Endometrium (tissue), 2 donors: ENCODE measurements around the gene NMB.
"Not testable (repeated sequence)": the region's sequence is repeated elsewhere in the genome, so short reads cannot be mapped to it uniquely, and the experiment has no call there.

Experiments used
- FAIRE-seq: peaks from 2 replicates; lab custom pipeline; 2012; peaks lifted over from hg19 to GRCh38; lab: Jason Lieb, UNC
- donor health status: control.
- donor health status: control.

Gene NMB

DNA sequence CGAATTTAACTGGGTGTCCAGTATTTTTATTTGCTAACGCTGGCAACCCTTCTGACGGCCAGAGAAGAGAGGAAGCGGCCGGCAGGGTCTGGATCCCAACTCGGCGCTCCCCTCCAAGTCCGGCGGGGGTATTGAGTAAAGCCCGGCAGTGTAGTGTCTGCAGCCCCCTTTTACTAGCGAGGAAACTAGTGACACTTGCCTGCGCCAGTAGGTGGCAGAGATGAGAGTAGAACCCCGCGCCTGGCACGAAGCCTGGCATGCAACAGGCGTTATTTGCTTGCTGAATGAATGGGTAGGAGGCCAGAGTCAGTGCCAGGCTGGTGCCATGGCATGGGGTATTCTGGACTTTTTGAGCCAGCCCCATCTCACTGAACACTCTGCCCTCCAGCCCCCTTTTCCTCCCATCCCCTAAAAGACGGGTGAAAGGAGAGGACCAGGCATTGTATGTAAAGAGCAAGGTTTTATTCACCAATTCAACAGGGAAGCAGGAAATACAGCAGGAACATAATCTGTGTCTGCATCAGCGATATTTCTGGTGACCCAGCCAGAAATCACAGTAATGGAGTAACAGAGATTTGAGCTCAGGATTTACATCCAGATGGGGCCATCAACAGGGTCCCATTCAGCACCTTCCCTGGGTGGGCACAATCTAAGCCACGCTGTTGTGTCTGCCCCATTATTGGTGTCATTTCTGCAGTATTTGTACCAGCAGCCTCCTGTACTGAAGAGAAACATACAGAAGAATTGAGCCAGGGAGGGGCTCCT, 3.1 kb downstream of the NMB start:
- FAIRE-seq, result no peak

DNA sequence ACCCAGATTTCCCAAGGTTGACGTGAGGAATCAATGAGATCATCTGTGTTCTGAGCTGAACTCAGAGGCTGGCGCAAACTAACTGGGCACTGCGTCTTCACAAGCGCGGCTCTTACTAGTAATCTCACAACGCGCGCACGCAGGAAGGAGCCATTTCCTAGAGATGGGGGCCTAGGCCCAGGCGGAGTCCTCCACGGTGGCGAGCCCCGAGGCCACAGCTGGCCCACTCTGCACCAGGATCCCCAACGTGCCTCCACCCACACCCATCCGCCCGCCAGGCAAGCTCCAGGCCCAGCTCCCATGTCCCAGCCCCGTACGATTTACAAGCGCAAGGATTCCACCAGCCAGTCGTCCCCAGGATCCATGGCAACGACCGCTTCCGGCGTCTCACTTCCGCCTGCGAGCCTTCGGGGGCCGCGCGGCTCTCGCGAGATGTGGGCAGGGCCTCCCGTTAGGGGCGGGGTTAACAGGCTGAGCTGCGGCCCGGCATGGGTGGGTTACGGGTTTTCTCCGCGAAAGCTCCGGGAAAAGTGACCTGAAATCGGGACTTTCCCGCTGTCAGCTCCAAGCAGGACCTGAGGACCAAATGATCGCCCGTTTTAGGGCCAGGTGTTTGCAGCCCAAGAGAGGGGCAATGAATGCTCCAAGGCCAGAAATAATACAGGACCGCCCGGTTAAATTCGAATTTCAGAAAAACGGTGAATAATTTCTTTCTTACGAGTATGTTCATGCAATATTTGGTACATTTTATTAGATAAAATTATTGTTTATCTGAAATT, 3.9 kb downstream of the NMB start, which contains the start of gene WDR73:
WDR73 (minus strand) TSS at position 374 of the 779 bp plus-strand sequence; CDS start at position 365, 9 bp downstream.
- peak; percentile 43 for FAIRE-seq

DNA sequence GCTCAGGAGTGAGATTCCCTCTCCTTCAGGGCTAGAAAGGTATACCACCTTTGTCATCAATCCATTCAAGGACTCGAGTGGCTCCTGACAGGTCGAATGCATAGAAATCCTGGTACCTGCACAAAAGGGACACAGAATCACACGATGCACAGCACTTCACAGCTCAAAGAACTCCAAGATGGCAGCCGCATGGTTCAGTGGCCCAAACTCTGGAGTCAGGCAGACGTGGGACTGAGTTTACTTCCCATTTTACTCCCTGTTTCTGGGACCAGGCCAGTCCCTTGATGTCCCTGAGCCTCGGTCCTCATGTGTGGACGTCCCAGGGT, 4.5 kb downstream of the NMB start:
- FAIRE-seq, result no peak

DNA sequence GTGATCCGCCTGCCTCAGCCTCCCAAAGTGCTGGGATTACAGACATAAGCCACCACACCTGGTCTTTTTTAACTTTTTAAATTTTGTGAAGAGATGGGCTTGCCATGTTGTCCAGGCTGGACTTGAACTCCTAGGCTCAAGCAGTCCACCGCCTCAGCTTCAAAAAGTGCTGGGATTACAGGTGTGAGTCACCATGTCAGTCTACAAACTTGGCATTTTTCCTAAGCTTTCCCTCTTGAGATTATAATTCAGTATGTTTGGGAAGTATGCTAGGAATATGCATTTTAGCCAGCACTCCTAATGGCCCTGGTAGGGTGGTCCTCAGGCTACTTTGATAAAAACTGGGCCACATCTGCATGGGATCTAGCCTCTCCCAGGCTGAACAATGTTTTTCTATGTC, 8.3 kb downstream of the NMB start:
- no peak for FAIRE-seq

DNA sequence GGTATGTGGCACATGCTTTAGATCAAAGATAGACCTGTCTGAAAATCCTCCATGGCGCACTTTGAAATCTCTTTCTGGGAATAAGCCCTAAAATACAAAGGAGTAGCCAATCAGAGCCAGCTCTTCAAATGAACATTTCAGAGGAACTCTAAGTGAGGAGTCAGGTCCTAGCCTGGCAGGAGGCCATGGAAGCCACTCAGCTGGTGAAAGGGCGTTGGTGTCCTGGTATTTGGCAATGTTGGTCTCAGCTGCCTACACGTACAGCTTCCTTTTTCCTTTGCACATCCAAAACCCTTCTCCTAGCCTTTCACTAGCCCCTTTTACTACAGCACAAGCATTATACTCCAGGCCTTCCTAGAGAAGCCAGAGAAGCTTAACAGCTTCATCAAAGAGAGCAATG, 9.5 kb downstream of the NMB start:
- FAIRE-seq, result no peak

DNA sequence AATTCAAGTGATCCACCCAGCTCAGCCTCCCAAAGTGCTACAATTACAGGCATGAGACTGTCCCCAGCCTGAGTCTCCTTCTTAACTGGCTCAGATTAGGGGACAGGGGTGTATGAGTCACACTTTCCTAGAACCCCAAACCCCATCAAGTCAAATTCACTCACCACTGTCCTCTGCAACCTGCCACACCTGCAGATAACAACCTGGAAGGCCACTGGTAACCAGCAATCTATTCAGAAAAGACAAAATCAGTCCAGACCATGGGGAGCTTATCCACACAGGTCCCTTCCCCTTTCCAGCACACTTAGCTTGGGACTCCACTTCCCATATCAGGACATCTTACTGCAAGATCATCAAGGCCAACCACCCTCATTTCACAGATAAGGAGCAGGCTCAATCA, 10.3 kb downstream of the NMB start:
- no peak for FAIRE-seq

DNA sequence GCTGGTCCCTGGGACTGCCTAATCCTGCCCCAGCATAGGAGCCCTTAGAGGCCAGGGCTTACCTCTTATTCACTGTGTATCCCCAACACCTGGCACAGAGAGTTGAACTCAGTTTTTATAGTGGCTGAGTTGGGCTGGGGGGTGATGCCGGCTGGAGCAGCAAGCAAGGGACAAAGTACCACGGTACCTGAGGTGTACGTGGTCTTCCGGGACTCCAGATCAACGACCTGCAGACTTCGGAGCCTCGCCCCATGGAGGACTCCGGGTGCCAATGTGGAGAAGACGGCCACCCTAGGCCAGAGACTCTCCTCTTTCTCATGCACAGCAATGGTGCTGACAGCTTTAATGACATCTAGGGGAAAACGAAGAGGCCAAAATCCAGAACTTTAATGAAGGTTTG, 12.0 kb downstream of the NMB start:
- no peak for FAIRE-seq

DNA sequence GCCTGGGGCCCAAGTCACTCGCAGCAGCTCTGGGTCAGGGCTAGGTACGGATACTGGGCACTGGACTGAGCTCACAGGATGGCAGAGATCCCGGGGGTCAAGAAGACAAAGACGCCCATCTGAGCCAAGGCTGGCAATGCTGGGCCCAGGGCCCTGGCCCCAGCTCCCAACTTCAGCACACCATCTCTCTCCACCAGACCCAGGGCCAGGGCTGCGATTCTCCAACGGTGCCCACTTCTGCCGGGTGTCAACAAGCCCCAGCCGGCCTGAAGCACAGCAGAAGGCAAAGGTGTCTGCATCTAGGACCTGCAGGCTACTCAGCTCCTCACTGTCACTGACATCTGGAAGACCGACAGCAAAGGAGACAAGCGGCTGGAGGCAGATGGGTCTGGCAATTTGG, 12.5 kb downstream of the NMB start:
- FAIRE-seq, result no peak

DNA sequence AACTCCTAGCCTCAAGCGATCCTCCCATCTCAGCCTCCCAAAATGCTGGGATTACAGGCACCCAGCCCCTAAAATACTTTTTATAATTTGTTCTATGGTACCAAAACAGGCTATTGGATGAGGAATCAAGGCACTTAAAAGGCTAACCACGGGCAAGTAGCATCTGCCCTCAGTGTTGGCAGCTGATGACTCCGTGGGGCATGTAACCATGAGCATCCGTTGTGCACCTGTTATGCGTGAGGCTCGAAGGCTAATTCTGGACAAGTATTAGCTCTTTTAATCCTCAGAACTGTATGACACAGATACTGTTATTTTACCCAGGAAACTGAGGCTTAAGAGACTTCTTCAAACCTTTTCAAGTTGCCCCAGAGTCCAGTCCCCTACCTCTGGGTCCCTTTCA, 14.2 kb downstream of the NMB start:
- no peak for FAIRE-seq

DNA sequence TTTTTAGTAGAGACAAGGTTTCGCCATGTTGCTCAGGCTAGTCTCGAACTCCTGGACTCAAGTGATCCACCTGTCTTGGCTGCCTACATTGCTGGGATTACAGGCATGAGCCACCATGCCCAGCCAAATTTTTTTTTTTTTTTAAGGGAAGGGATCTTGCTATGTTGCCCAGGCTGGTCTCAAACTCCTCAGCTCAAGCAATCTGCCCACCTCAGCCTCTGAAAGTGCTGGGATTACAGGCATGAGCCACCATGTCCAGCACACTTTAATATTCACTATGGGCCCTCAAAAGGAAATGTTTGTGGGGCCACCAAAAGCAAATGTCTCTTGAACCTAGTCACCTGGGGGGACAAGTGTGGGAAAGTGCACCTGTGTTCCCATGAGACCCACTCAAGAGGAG, 15.4 kb downstream of the NMB start:
- FAIRE-seq, result not testable (repeated sequence)

DNA sequence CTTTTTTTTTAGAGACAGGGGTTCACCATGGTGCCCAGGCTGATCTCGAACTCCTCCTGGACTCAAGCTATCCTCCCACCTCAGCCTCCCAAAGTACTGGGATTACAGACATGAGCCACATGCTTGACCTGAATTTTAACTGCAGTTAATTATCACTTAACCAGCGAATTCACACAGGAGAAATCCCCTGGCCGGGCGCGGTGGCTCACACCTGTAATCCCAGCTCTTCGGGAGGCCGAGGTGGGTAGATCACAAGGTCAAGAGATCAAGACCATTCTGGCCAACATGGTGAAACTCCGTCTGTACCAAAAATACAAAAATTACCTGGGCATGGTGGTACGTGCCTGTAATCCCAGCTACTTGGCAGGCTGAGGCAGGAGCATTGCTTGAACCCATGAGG, 16.1 kb downstream of the NMB start:
- not testable (repeated sequence) for FAIRE-seq

DNA sequence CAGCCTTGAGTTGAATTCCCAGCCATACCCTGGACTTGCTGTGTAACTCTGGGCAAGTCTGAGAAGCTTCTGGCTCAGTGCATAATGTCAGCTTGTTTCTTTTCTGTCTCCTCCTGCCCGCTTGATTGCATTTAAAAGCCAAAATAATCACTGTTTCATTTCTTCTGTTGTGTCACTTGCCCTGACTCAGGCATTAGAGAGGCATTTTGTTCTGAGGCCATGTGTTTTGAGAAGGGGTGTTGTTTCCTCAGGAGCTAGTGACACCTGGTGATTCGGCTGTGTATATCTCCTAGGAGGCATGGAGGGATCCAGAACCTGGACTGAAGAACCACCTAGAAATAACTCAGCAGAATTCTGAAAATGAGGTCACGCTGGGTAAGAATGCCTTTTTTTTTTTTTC, 19.9 kb downstream of the NMB start:
- FAIRE-seq, result no peak

DNA sequence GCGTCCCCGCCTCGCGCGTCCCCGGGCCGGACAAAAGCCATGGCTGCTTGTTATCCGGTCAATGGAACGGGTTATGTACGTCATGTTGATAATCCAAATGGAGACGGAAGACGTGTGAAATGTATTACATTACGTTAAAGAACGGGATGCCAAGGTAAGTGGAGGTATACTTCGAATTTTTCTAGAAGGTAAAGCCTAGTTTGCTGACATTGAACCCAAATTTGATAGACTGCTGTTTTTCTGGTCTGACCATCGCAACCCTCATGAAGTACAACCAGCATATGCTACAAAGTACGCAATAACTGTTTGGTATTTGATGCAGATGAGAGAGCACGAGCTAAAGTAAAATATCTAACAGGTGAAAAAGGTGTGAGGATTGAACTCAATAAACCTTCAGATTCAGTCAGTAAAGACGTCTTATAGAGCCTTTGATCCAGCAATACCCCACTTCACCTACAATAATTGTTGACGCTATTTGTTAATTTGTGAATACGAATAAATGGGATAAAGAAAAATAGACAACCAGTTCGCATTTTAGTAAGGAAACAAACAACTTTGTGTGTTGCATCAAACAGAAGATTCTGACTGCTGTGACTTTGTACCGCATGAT, 23.7 kb downstream of the NMB start:
- FAIRE-seq, result no peak

DNA sequence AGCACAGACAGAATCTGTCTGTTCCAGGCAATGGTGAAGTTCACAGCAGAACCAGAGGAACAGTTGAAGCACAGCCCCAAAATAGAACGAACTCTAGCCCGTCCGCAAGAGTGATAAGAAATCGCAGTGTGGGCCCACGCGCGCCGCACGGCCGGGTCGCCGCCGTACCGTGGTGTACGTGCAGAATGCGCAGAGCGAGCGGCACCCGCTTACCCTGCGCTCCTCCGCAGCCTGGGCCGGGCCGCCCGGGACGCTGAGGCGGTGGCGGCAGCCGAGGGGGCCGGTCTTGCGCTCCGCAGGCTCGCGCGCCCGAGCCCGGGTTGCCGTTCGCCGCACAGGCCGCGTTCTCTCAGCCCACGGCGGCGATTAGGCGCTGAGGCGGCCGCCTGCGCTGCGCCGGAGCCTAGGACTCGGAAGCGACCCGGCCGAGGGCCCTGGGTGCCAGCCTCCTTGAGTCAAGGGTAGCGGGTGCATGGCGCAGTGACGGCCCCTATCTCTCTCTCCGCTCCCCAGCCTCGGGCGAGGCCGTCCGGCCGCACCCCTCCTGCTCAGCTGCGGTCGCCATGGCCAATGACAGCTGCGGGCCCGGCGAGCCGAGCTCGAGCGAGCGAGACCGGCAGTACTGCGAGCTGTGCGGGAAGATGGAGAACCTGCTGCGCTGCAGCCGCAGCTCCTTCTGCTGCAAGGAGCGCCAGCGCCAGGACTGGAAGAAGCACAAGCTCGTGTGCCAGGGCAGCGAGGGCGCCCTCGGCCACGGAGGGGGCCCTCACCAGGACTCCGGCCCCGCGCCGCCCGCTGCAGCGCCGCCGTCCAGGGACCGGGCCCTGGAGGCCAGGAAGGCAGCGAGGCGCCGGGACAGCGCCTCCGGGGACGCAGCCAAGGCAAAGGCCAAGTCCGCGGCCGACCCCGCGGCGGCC, 24.4 kb downstream of the NMB start:
- FAIRE-seq, result no peak

DNA sequence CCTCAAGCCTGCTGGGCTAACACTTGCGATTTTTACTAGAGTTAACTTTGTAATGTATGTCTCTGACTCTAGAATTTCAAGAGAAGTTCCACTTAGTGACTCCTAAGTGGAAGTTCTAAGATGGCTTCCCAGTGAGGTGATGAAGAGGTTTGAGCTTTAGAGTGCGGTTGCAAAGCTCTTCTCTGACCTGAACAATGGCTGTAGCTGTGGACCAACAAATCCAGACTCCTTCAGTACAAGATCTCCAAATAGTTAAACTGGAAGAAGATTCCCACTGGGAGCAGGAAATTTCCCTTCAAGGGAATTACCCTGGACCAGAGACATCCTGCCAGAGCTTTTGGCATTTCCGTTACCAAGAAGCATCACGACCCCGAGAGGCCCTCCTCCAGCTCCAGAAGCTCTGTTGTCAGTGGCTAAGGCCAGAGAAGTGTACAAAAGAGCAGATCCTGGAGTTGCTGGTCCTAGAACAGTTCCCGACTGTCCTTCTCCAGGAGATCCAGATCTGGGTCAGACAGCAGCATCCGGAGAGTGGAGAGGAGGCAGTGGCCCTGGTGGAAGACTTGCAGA, 26.2 kb downstream of the NMB start:
- no peak for FAIRE-seq

DNA sequence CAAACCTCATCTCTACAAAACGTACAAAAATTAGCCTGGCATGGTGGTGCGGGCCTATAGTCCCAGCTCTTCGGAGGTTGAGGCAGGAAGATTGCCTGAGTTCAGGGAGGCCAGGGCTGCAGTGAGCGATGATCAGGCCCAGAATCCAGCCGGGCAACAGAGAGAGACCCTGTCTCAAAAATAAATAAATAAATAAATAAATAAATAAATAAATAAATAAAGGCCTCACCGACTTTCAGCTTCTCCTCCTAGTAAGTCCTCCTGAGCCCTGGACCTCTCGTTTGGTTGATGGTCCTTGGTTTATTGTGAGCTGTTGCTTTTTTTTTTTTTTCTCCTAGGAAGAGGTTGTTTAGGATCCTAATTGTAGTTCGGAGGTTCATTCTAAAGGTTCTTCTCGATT, 29.0 kb downstream of the NMB start:
- FAIRE-seq, result no peak

DNA sequence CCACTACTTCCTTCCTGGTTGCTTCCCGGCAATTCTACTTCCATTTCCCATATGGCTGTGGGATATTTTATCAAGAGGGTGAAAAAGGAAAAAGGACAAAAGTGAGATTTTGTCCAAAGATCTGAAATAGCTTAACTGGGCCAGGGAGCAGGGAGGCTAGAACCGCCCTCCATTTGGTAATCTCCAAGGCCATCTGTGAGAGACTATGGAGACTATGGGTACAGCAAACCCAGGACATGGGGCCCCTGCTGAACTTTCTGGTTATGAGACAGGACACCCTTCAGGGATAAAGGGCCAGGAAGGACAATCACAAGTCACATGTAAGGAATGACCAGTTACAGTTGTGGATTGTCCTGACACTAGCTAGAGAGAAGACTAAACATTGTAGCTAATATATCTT, 32.9 kb downstream of the NMB start:
- FAIRE-seq, result no peak

DNA sequence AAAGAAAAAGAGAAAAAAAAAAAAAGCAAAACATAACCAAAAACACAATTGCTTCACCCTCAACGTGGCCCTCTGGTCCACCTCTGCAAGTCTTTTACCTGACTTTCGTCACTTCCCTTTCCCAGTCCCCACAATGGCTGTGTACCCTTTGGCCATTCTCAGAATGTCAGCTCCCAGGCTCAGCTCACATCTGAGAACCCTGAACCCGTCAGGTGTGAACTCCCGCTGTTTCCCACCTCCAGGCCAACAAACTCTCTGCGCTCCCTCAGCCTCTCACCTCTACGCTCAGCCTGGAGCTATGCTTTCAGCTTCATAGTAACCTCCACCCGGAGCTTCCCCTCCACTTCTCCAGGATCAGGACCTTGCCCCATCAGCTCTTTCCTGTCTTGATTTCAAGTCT, 33.6 kb downstream of the NMB start:
- FAIRE-seq, result no peak

DNA sequence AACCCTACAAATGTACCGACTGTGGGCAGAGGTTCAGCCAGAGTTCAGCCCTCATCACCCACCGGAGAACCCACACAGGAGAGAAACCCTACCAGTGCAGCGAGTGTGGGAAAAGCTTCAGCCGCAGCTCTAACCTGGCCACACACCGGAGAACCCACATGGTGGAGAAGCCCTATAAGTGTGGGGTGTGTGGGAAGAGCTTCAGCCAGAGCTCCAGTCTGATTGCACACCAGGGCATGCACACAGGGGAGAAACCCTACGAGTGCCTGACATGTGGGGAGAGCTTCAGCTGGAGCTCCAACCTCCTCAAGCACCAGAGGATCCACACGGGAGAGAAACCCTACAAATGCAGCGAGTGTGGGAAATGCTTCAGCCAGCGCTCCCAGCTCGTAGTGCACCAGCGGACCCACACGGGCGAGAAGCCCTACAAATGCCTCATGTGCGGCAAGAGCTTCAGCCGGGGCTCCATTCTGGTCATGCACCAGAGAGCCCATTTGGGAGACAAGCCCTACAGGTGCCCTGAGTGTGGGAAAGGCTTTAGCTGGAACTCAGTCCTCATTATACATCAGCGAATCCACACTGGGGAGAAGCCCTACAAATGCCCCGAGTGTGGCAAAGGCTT, 36.5 kb downstream of the NMB start:
- no peak for FAIRE-seq

DNA sequence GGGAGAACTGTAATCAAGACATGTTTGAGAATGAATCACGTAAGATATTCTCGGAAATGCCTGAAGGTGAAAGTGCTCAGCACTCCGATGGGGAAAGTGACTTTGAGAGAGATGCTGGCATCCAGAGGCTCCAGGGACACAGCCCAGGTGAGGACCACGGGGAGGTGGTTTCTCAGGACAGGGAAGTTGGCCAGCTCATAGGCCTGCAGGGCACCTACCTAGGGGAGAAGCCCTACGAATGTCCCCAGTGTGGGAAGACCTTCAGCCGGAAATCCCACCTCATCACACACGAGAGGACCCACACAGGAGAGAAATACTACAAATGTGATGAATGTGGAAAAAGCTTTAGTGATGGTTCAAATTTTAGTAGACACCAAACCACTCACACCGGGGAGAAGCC, 37.4 kb downstream of the NMB start:
- FAIRE-seq, result no peak

DNA sequence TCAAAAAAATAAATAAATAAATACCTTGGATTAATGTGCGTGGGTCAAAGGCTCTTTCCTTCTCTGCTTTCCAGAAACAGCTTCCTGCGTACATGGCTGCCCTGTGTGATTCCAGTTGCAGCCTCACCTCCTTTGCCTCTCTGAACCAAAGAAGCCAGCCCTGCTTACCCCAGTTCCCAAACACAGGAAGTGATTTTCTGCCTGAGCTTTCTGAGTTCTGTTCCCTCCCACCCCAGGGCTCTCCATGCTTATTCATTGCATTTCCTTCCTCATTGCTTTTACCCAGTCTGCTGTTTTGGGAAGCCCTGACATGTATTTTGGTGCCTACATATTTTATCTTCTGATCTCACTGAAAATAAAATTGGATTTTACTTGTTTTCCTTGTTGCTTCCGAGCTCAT, 41.8 kb downstream of the NMB start:
- no peak for FAIRE-seq

DNA sequence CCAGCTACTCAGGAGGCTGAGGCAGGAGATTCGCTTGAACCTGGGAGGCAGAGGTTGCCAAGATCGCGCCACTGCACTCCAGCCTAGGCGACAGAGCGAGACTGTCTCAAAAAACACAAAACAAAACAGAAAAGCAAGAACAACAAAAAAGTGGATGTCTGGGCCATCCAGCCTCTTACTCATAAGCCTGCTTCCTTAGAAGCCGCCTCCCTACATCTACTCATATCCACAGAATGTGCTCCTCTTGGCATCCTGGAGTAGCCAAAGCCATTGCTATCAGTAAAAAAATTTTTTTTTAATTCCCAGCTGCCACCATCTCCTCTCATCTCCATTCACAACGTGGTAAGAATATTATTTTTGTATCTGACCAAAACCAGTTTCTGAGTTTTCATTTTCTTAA, 46.4 kb downstream of the NMB start:
- FAIRE-seq, result no peak
